Measurements from ENCODE around the gene COL8A1.
A peak's percentile ranks its signal among the peaks of the same experiment; 100 is the strongest.
"Not testable (repeated sequence)": the region's sequence is repeated elsewhere in the genome, so short reads cannot be mapped to it uniquely, and the experiment has no call there.

Gene COL8A1

GRCh38 chr3:99708207-99708745 lies 69.9 kb downstream of the COL8A1 start:
- DNase-seq, result no peak

DNA sequence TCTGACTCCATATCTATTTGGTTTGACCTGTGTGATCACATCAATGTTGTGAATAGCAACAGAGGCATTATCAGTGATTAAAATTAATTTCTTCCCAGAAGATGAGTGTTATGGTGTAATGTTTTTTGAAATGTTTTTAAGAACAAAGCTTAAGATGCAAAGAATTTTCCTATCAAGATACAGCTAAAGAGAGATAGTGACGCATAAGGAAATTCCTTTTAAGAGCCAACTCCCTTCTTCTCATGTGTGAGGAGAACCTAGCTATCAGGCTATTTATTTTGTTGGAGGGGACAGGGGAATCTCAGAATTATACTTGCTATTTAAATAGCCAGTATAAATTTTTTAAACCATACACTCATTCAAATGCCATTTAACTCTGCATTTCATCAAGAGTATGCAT lies 71.3 kb downstream of the COL8A1 start:
- DNase-seq, result no peak

DNA sequence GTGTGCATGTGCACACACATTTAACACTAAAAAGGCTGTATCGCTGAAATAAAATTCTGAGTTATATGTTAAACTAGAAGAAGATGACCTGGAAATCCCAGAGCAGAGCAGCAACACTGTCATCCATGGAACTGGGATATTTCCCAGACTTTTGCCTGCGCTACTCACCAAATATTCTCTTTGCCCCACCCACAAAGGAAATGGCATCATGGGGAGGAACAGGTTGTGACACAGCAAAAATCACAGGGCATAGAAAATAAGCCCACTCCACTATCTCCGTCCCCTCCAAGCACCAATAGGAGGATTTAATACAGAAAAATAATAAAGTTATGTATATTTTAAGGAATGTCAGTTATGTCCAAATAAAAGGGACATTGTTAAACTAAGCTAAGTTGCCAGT lies 71.7 kb downstream of the COL8A1 start:
- no peak for DNase-seq

DNA sequence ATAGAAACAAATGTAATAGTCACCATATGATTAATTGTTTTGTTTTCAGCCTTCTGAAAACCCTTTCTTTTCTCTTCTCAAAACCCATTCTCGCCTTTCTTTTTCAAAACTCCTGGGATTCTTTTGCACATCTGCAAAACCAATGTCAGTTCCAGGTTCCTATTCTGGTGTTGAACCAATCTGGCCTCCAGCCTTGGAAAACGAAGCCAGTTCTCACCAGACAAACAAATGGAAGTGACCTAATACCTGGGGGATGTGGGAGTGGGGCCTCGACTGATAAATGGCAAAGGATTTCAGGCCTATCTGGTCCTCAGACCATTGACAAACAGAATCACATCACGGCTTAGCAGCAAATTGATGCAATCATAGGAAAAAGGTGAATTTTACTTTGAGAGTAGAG lies 73.0 kb downstream of the COL8A1 start:
- DNase-seq, result no peak

DNA sequence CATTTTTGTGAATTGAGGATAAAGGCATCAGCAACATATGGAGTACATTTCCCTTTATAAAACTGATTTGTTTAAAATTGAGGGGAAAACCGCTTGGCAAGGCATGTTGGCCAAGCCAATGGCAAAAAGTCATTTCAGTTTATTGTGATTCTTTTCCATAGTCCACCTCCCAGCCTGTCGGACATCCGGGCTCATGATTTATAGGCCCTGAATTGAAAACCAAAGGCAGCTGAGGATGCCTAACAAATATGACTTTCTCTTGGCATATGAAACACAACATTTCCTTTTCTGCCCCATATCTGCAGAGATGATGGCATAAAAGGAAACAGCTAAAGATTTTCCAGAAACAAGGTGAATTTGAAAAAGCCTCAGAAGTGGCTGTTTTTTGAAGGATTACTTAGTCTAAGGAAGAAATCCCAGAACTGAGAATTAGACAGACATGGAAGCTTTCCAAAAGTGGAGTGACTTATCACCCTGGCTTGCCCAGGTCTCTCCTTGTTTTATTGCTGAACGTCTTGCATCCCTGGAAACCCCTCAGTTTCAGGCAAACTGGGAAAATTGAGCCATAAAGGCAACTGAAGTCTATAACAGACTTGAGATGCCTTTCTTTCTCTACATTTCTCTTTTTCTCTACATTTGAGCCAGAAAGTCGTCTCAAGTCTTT lies 74.0 kb downstream of the COL8A1 start:
- no peak for DNase-seq

- DNase-seq, result no peak
These were observed 75.0 kb downstream of the COL8A1 start for GRCh38 chr3:99713440-99713839.

- DNase-seq, result no peak
These were observed 75.8 kb downstream of the COL8A1 start for GRCh38 chr3:99714146-99714545.

- DNase-seq, result no peak
These were observed 76.2 kb downstream of the COL8A1 start for GRCh38 chr3:99714575-99714974.

DNA sequence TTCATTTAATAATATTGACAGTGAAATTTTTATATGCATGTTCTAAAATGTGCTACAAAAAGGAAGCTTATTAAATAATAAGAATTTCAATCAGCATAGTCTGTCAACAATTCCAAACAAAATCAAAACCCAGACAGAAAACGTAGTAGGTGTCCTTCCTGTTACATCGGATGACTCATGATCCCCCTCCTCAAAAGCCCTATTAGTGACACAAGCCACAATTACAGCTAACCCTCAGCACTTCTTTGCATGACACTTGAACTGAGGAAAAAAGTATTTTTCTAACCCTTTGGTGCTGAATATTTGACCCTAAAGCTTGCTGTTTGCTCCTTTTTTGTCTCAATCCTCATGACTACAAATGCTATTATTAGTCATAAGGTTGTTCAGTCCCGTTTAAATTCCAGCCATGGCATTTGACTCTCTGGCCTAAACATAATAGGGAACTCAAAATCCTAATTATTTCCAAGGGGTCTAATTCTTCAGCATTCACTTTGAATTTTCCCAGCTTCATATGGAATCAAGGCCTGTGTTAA lies 78.1 kb downstream of the COL8A1 start:
- DNase-seq, result no peak

GRCh38 chr3:99720985-99721632 lies 82.7 kb downstream of the COL8A1 start:
- DNase-seq, result no peak

- no peak for DNase-seq
These were observed 83.2 kb downstream of the COL8A1 start for GRCh38 chr3:99721633-99722007.

GRCh38 chr3:99724276-99724675 lies 85.9 kb downstream of the COL8A1 start:
- no peak for DNase-seq

DNA sequence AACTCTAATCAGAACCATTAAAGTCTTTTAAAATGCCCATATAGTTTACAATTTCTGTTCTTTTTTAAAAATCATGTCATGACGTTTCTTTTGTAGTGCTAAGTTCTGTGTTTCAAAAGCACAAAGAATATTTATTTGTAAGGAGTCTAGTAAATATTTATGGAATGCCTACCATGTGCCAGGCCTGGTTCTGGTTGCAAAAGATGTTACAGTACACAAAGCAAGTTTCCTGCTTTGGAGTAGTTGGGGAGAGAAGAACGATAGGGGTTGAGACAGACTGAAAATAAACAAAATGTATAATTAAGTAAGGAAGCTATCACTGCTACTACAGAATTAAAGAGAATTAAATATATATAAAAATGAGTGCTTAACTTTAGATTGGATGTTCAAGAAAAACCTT lies 92.5 kb downstream of the COL8A1 start:
- DNase-seq, result no peak

DNA sequence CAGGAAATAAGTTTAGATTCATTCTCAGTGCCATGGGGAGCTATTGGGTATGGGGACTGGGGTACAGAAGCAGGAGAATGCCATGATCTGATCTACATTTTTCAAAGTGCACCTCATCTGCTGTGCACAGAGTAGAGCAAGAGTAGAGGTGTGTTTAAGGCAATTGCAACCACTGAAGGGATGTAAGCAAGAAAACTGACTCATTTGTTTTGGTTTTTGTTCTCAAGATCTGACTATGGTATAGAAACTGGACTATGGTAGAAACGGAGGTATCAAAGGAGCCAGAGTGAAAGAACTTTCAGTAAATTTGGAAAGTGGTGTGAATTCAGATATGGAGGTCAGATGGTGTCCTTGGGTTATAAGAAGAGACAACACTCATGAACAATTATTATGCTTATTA lies 93.1 kb downstream of the COL8A1 start:
- DNase-seq, result no peak

GRCh38 chr3:99740371-99740770 lies 102.0 kb downstream of the COL8A1 start:
- DNase-seq, result not testable (repeated sequence)

DNA sequence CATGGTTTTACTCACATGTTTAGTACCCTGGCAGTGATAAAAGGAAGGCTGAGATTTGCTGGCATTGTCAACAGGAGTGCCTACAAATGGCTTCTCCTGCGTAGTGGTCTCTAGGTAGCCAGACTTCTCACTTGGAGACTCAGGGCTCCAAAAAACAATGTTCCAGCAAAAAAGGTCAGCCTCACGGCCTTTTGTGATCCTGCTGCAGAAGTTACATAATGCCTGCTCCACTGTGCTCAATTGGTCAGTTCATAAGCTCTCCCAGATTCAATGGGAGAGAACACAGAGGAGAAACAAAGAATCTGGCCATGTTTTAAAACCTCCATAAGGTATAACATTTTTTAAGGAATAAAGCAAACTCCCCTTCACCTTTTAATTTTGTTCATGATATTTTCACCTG lies 103.2 kb downstream of the COL8A1 start:
- DNase-seq, result no peak

GRCh38 chr3:99747915-99748314 lies 109.5 kb downstream of the COL8A1 start:
- no peak for DNase-seq

- DNase-seq, result no peak
These were observed 113.3 kb downstream of the COL8A1 start for GRCh38 chr3:99751649-99752048.

- DNase-seq, result peak; percentile 25
These were observed 115.0 kb downstream of the COL8A1 start for GRCh38 chr3:99753268-99753975.

DNA sequence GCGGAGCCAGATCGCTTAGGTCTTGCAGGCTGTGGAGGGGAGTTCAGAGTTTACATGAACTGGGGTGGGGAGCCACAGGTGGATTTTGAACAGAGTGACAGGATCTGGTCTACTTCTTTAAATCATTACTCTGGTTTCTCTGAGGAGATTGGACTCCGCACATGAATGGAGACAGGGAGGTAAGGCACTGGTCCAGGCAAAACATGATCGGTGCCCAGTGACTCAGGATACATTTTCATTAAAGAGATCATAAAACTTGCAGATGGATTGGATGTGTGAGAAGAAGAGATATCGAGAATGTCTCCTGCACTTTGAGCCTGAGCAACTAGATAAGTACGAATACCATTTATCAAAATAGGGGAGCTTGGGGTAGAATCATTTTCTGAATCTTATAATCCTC lies 117.4 kb downstream of the COL8A1 start:
- no peak for DNase-seq

GRCh38 chr3:99757966-99758365 lies 119.6 kb downstream of the COL8A1 start:
- no peak for DNase-seq

GRCh38 chr3:99758502-99759177 lies 120.2 kb downstream of the COL8A1 start:
- DNase-seq, result no peak

DNA sequence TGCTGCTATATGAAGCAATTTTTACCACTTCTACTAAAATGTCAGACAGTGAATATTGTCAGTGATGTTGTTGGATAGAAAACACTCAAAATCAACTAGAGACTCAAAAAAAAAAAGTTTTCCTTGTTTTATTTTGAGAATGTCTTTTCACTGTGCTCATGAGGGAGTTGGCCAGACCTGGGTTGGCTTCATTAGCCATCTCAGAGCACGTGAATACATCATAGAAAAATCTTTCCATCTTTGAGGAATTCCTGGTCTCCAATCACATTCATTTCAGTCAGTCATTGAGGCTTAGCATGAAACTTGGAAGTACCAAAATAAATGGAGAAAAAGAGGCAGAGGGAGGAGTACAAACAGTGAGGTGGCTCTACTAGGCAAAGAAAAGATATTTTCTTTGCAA lies 121.6 kb downstream of the COL8A1 start:
- no peak for DNase-seq
